Natural killer cell treated with Interleukin-12 subunit alpha and Interleukin-12 subunit beta and Interleukin-15 and Interleukin-18, amount 100 ng/mL, for 72 hours (primary cell): ENCODE measurements around the gene ATP2B2. TPM values are rescaled to one million over a fixed set of nuclear protein-coding genes. Genes with fewer than 3 reads are reported as not detected.

ENCODE experiments used
- ATAC-seq, 2 donors: fragments of 150-1000 bp; cut with Tn5 transposase in 1 of 2; sonication (Bioruptor Pico), chemical (Tn5 transposase) in 1 of 2; 2 replicates each; pipeline ENCODE4 v1.10.0; 2021
- DNase-seq: peaks from one replicate; pipeline ENCODE4 v3.0.0; 2022; ENCODE audit warnings: low spot score
- H3K27ac Mint-ChIP-seq, 2 donors: 1 replicate in 1 of 2; 2 replicates in 1 of 2; pipeline ENCODE4 v1.8.0; 2022; ENCODE audit warnings: mixed read lengths in 2 of 2, mild to moderate bottlenecking in 1 of 2, moderate library complexity in 1 of 2
- H3K27me3 Mint-ChIP-seq, 2 donors: 1 replicate in 1 of 2; 2 replicates in 1 of 2; pipeline ENCODE4 v1.8.0; 2022; ENCODE audit warnings: mixed read lengths in 2 of 2
- H3K36me3 Mint-ChIP-seq: one replicate; pipeline ENCODE4 v1.8.0; 2022; ENCODE audit warnings: mixed read lengths
- H3K4me1 Mint-ChIP-seq, 2 donors: 1 replicate in 1 of 2; 2 replicates in 1 of 2; pipeline ENCODE4 v1.8.0; 2022; ENCODE audit warnings: low read depth in 2 of 2, mixed read lengths in 2 of 2, mild to moderate bottlenecking in 1 of 2
- H3K4me3 Mint-ChIP-seq: one replicate; pipeline ENCODE4 v1.8.0; 2022; ENCODE audit warnings: mixed read lengths
- H3K9me3 Mint-ChIP-seq: 2 replicates; pipeline ENCODE4 v1.8.0; 2022; ENCODE audit warnings: mixed read lengths
- total RNA-seq, 2 donors: library from RNA; stranded (reverse); gene quantifications; one replicate each; pipeline ENCODE4 v1.2.3, GENCODE V29; 2022

The ATP2B2 gene
- total RNA-seq, 2 donors from 2014 or later = not detected

DNA sequence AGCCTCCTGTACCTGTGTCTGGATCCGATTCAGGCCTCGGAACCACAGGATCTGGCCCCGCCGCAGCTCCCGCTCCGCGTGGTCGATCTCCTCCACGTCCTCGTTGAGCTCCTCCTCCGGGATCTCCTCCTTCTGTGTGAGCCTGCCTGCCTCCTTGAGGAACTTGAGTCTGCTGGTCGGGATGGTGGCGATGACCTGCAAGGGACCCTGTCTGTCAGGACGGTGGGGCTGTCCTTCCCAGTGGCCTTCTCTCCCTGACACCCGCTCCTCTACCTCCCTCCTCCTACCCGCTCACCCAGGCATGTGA is 167.3 kb downstream of the ATP2B2 start:
- Mint-ChIP-seq H3K4me1 (no peaks in the 10 kb centered on the region), H3K4me3 (no peak overlapping the region), H3K9me3 (no peaks in the 10 kb centered on the region), H3K27me3 (no peaks in the 10 kb centered on the region), H3K36me3 (no peaks in the 10 kb centered on the region), H3K27ac (no peak overlapping the region)
- ATAC-seq (no peak), DNase-seq (no peak)

DNA sequence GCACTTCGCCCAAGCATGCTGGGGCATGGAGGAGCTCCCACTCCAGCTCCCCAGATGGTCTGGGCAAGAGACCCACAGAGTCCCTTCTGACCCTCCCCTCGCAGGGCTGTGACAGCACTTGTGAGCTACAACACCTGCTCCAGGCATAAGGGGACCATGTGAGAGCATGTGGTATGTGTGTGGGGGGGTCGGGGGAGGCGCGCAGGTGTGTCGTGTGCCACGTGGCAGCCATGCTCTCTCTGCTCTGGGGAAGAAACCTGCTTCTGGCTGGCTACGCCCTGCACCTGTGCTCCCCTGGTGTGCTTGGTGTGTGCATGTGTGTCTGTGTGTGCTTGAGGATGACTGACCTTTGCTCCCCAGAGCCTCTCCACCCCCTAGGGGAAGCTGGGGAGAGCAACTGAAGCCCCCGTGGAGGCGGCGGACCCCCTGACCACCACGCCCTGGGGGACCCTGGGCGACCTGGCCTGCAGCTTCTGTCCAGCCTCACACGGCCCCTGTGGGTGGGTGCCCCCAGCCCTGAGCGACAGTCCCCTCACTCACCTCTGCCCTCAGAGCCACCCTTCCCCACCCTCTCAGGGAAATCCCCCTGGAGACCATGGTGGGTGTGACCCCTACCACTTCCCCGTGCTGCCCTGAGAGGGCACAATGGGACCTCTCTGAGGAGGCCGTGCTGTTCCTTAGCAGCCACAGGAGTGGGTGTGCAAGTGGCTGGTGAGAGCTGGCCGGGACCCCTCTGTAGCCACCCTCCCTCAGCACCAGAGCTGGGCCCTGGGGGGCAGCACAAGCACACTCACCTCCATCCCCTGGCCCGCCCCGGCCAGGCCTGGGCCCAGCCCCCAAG is 167.8 kb downstream of the ATP2B2 start:
- Mint-ChIP-seq H3K9me3 (no peaks in the 10 kb centered on the region), H3K36me3 (no peaks in the 10 kb centered on the region), H3K27me3 (no peaks in the 10 kb centered on the region), H3K4me3 (no peak overlapping the region), H3K27ac (no peak overlapping the region), H3K4me1 (no peaks in the 10 kb centered on the region)
- no peak for DNase-seq
- no peak for ATAC-seq

DNA sequence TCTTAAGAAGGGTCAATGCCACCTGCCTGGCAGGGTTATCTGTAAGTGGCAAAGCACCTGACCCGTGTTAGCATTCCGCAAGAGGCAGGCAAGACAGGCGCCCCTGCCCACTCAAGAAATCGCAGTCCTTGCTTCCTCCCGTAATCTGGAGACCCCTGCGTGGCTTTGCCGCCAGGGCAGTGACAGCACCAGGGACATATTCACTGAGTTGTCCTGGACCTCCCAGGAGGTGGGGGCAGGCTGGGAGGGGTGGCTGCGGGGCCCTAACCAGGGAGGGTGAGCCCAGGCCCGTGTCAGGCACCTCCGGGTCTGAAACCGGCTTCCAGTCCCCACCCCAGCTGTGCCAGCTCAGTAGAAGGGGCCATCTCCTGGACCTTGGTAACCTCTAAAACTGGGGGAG is 168.6 kb downstream of the ATP2B2 start:
- Mint-ChIP-seq H3K9me3 (no peaks in the 10 kb centered on the region), H3K27me3 (no peaks in the 10 kb centered on the region), H3K4me1 (no peaks in the 10 kb centered on the region), H3K4me3 (no peak overlapping the region), H3K27ac (no peak overlapping the region), H3K36me3 (no peaks in the 10 kb centered on the region)
- no peak for DNase-seq
- no peak for ATAC-seq

DNA sequence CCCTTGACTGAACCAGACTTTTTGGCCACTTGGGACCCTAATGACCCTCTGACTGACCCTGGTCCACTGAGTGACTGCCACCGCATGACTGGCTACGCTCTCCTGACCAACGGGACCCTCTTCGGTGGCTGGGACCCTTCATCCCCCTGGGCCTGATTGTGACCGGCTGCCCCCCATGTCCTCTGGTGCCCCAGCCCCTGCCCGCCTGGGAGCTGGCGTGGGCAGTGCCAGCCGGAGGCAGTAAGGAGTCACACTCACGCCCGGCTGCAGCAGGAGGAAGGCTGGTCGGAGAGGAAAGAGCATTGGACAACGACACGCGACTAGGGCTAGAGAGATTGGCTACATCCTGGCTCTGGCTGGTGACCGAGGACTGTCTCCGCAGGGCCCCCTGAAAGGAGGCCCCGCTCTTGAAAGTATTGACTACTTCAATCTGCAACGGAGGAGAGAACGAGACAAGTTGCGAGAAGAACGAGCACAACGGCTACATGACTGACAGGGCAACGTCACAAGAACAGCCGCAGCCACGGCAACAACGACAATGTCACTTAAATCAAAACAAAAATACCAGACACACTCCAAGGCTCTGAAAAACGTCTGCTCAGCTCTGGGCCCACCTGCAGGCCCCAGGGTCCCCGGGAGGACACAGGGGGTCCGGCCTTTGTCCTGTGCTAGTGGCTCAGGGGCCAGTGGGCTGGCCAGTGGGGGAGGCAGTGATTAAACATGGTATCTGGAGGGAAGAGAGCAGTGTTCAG is 169.3 kb downstream of the ATP2B2 start:
- H3K27ac Mint-ChIP-seq = peak overlapping the region in 1 of 2 donors; percentile 6
- H3K27me3 Mint-ChIP-seq = peaks cover 0 to 2% of the 10 kb centered on the region in 2 donors

DNA sequence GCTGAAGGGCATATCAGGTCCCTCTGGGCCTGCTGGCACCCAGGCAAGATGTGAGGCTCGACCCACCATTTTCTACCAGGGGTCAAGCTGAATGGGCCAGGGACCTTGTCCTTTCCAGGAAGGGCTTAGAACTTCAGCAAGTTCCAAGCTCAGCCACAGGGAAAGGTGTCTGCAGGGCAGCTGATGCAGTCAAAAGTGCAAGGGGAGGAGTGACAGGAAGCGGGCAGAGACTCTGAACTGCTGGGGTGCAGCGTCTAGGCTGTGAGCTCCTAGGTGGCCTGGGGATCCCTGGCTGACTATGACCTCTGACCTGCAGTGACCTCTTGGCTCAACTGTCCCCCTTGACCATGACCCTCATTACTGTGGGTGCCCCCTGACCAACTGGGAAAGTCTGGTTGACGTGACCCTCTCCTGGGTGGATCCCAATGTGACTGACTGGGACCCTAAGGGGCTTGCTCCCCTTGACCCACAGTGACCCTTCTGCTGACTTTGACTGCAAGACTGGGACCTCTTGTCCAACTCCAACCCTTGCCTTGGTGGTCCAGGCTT is 170.1 kb downstream of the ATP2B2 start:
- Mint-ChIP-seq H3K9me3 (no peaks in the 10 kb centered on the region), H3K36me3 (no peaks in the 10 kb centered on the region), H3K27me3 (peaks cover 0 to 2% of the 10 kb centered on the region in 2 donors), H3K4me3 (no peak overlapping the region), H3K4me1 (no peaks in the 10 kb centered on the region), H3K27ac (no peak overlapping the region)
- ATAC-seq (no peak), DNase-seq (no peak)

More for the DNA sequence above, 169.3 kb downstream of the ATP2B2 start:
- no peaks in the 10 kb centered on the region for H3K36me3 Mint-ChIP-seq
- ATAC-seq = no peak
- no peak overlapping the region for H3K4me3 Mint-ChIP-seq
- H3K9me3 Mint-ChIP-seq = no peaks in the 10 kb centered on the region
- no peaks in the 10 kb centered on the region for H3K4me1 Mint-ChIP-seq
- DNase-seq = no peak

DNA sequence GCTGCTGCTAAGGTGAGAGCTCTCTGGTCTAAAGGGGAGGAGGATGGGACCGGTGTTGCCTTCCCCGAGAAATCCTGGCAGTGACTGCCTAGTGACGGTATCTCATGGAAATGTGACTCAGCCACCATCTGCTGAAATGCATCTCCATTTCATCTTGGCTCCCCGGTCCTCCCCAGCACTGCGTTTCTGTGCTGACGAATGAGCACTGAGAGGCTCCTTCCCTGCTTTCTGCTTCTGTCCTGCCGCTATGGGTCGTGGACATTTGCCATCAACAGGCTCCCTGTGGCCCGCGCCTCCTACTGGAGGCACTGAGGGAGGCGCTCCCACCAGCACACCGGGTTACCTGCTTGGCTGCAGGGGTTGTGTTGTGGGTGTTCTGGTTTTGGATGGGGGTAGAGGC is 170.9 kb downstream of the ATP2B2 start:
- Mint-ChIP-seq H3K4me1 (no peaks in the 10 kb centered on the region), H3K4me3 (no peak overlapping the region), H3K27ac (no peak overlapping the region), H3K36me3 (no peaks in the 10 kb centered on the region), H3K27me3 (peaks cover 3 to 5% of the 10 kb centered on the region in 2 donors), H3K9me3 (no peaks in the 10 kb centered on the region)
- ATAC-seq (no peak), DNase-seq (no peak)

DNA sequence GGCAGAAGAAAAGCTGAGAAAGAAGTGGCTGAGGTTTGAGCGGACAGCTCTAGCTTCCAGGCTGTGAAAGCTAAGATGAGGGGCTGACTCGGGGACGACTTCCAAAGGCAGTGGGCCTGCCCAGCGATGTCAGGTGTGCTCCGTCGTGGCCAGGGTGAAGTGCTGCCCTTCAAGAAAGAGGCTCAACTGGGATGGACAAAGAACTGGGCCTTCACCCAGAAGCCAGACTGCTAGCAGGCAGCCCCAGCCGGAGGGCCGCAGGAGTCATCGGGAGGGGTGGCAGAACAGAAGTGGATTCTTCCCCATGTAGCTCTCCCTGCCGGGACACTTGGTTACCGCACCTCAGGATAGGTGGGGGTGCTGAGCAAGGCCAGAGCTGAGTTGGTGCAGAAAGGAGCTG is 171.3 kb downstream of the ATP2B2 start:
- no peak for ATAC-seq
- H3K9me3 Mint-ChIP-seq = no peaks in the 10 kb centered on the region
- peak overlapping the region in 1 of 2 donors; percentile 54 for H3K27ac Mint-ChIP-seq
- H3K4me1 Mint-ChIP-seq = no peaks in the 10 kb centered on the region
- no peaks in the 10 kb centered on the region for H3K36me3 Mint-ChIP-seq
- peaks cover 7 to 9% of the 10 kb centered on the region in 2 donors for H3K27me3 Mint-ChIP-seq
- no peak for DNase-seq
- no peak overlapping the region for H3K4me3 Mint-ChIP-seq

DNA sequence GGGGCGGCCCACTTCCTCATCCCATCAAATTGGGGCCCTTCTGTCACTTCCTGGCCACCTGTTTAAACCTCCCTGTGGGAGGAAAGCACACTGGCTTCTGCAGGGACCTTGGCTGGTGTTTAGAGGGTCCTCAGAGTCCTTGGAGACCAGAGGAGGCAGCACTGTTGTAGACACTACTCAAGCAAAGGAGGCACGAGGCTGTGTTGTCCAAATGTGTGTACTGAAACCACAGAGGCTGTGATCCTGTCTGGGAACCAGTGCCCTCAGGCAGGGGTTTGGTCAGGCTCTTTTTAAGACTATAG is 172.1 kb downstream of the ATP2B2 start:
- Mint-ChIP-seq H3K36me3 (no peaks in the 10 kb centered on the region), H3K27ac (peak overlapping the region in 1 of 2 donors; percentile 54)
- no peak for ATAC-seq

DNA sequence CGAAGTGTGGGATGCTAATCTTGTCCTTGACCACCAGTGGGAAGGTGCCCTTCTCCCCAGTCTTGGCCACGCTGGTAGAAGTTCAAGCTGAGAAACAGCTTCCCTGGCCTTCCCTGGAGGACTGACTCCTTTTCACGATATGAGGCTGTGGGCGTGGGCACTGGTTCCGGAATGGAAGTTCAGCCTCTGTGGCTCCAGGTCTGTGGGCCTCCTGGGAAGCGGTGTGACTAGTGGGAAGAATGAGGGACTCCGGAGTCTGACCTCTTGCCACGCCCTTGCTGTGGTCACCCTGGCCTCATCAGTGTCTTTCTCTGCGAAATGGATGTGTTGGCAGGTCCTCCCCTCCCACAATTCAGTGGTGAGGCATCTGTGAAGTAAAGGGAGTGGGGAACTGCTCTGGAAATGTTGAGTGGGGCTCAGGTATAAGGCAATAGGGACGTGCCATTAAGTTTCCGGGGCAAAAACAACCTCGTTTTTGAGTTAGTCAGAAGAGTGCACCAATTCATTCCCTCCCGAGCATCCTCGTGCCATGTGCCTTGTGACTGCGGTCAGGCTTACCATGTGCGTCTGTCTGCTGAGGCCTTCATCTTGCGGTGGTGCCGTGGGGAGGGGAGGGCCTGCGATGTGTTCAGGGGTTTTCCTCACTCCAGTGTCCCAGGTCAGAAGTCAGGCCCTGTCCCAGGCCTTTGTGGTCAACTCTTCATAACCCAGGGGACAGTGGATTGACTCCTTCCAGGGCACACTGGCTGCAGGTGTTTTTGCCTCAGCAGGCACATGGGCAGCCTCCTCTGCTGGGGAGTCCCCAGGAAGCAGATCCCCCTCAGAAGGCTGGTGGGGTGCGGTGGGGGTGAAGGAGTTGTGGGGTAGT is 172.7 kb downstream of the ATP2B2 start:
- Mint-ChIP-seq H3K27ac (no peak overlapping the region), H3K36me3 (no peaks in the 10 kb centered on the region), H3K9me3 (no peaks in the 10 kb centered on the region), H3K4me1 (no peaks in the 10 kb centered on the region), H3K27me3 (peaks cover 12 to 18% of the 10 kb centered on the region in 2 donors), H3K4me3 (no peak overlapping the region)
- ATAC-seq = no peak
- DNase-seq = no peak

More for the DNA sequence above, 172.1 kb downstream of the ATP2B2 start:
- H3K4me1 Mint-ChIP-seq = no peaks in the 10 kb centered on the region
- peaks cover 12 to 16% of the 10 kb centered on the region in 2 donors for H3K27me3 Mint-ChIP-seq
- H3K9me3 Mint-ChIP-seq = no peaks in the 10 kb centered on the region
- H3K4me3 Mint-ChIP-seq = no peak overlapping the region
- no peak for DNase-seq

DNA sequence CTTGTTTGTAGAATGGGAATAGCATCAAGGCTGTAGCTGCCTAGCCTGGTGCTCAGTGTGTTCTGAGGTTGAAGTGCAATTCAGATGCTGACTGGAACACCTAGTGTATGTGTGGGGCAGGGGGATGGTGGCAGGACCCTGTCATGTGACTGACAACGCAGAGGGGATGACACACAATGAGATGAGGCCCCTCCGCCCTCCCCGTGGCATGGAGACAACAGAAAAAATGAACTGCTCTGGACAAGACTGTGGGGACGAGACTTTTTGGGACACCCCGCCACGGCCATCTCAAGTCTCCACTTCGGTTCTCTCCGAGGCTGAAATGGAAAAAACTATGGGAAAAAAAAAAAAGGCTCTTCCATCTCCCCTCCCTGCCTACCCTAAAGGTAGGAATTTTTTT is 174.1 kb downstream of the ATP2B2 start:
- no peak for ATAC-seq
- Mint-ChIP-seq H3K27ac (no peak overlapping the region), H3K4me3 (no peak overlapping the region), H3K4me1 (no peaks in the 10 kb centered on the region), H3K36me3 (no peaks in the 10 kb centered on the region), H3K9me3 (no peaks in the 10 kb centered on the region), H3K27me3 (peaks cover 19 to 26% of the 10 kb centered on the region in 2 donors)
- DNase-seq = no peak

DNA sequence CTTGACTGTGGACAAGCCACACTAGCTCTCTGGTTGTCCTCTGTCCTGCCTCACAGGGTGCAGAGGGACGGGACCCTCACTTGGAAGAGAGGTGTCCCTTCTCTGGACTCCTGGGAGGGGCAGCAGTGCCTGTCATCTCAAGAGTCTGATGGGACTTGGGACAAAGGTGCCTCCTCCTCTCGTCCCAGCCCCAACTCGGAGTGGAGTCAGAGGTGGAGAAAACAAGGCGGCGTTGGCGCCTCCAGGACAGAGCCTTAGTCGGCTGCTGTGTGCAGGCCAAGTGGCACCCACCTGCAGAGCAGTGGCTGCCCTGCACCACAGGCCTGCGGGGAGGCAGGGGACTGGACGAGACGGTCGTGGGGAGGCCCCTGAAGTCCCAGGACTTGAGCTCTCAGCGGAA is 175.1 kb downstream of the ATP2B2 start:
- Mint-ChIP-seq H3K4me1 (no peaks in the 10 kb centered on the region), H3K4me3 (no peak overlapping the region), H3K36me3 (no peaks in the 10 kb centered on the region), H3K9me3 (no peaks in the 10 kb centered on the region), H3K27ac (no peak overlapping the region), H3K27me3 (peaks cover 22 to 29% of the 10 kb centered on the region in 2 donors)
- DNase-seq = no peak
- ATAC-seq = no peak

DNA sequence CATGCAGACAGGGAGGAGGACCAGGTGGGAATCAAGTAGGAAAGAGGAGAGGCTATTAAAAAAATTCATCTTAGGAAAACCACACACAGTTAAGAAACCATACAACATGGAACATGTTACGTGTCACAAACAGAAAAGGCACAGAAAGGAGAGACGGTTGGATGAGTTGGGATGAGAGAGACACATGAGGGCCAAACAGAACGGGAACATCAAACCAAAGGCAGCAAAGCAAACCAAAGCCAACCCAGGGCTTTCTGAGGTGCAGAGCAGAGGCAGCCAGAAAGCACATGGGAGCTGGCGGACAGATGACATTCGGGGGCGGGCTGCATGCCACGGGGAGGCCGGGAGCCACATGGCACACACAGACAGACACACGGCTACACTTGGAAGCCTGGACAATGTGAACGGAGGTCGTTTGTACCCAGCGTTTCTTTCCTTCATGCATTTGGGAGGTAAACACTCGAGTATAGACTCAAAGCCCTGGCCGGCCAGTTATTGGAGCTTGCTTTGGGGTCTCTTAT is 175.8 kb downstream of the ATP2B2 start:
- peaks cover 29 to 31% of the 10 kb centered on the region in 2 donors for H3K27me3 Mint-ChIP-seq
- no peaks in the 10 kb centered on the region for H3K4me1 Mint-ChIP-seq
- no peak for ATAC-seq
- no peaks in the 10 kb centered on the region for H3K9me3 Mint-ChIP-seq
- no peaks in the 10 kb centered on the region for H3K36me3 Mint-ChIP-seq
- no peak for DNase-seq
- H3K27ac Mint-ChIP-seq = no peak overlapping the region
- no peak overlapping the region for H3K4me3 Mint-ChIP-seq

DNA sequence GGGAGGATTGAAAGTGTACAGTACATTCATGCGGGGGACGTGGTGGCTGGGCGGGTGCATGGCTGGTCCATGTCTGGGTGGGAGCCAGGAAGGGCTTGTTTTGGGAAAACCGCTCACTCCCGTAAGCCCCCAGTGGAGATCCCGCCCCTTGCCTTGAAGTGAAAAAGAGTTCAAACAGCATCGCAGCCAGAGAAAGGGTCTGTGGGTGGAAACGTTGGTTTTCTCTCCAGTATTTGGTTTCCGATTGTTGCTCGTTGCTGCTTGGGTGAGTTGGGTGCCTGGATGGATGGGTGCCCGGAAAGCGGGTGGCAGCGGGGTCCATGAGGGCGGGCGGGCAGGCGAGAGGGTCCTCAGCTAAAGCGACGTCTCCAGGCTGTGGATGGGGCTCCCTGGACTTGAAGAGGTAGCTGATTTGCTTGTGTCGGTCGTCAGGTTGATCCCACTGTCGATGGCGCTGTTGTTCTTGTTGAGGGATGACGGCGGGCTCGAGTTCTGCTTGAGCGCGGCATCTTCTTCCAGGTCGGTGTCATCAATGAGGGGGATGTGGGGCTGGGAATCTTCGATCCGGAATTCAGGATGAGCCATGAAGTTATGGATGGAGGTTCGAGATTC is 176.8 kb downstream of the ATP2B2 start:
- H3K4me1 Mint-ChIP-seq = no peaks in the 10 kb centered on the region
- H3K36me3 Mint-ChIP-seq = no peaks in the 10 kb centered on the region
- H3K27ac Mint-ChIP-seq = no peak overlapping the region
- ATAC-seq = no peak
- H3K4me3 Mint-ChIP-seq = no peak overlapping the region
- H3K9me3 Mint-ChIP-seq = no peaks in the 10 kb centered on the region
- peaks cover 31% of the 10 kb centered on the region in 2 donors for H3K27me3 Mint-ChIP-seq
- no peak for DNase-seq
